GM12878 (cell line): ENCODE results near the gene ELMO3. TPM values are rescaled to one million over a fixed set of nuclear protein-coding genes. Genes with fewer than 3 reads are reported as not detected.

Experiments
- CREM ChIP-seq: IDR thresholded peaks from 2 replicates; pipeline ENCODE4 v1.6.1; 2014; ENCODE audit warnings: antibody characterized with exemption, low read depth
- CTCF ChIP-seq, 3 experiments: IDR thresholded peaks in 2 of 3; conservative IDR thresholded peaks in 1 of 3; 2 replicates each; pipeline ENCODE4 v1.5.1; 2011; ENCODE audit warnings: low read depth in 3 of 3, low read length in 3 of 3, mild to moderate bottlenecking in 3 of 3, control low read depth in 2 of 3, moderate library complexity in 2 of 3, inconsistent platforms in 1 of 3, mixed read lengths in 1 of 3; ENCODE audit not compliant: control insufficient read depth in 2 of 3, insufficient read depth in 1 of 3; ENCODE audit errors: extremely low read depth in 1 of 3
- ELK1 ChIP-seq: IDR thresholded peaks from 2 replicates; pipeline ENCODE4 v1.6.1; 2012; ENCODE audit warnings: low read depth, low read length, improper control_type of control experiment
- GABPA ChIP-seq: IDR thresholded peaks from 2 replicates; pipeline ENCODE4 v1.6.1; 2014; ENCODE audit warnings: antibody characterized with exemption, low read depth, mild to moderate bottlenecking, inconsistent platforms
- MEF2B ChIP-seq: fragments of 450-650 bp; IDR thresholded peaks from 2 replicates; pipeline ENCODE4 v1.6.1; 2018; ENCODE audit warnings: mild to moderate bottlenecking, moderate library complexity; ENCODE audit not compliant: partially characterized antibody, poor library complexity, severe bottlenecking
- MYB ChIP-seq: fragments of 150-350 bp; IDR thresholded peaks from 2 replicates; pipeline ENCODE4 v1.6.1; 2014; ENCODE audit warnings: mild to moderate bottlenecking, low read depth, low read length, borderline replicate concordance
- PAX8 ChIP-seq: fragments of 450-650 bp; IDR thresholded peaks from 2 replicates; pipeline ENCODE4 v1.6.1; 2017; ENCODE audit warnings: mild to moderate bottlenecking, moderate library complexity
- PML ChIP-seq: IDR thresholded peaks from 2 replicates; pipeline ENCODE4 v1.6.1; 2012; ENCODE audit warnings: low read length, inconsistent platforms
- POLR2AphosphoS2 ChIP-seq: IDR thresholded peaks from 2 replicates; pipeline ENCODE4 v1.6.1; 2011; ENCODE audit warnings: low read depth, mild to moderate bottlenecking, low read length, improper control_type of control experiment, moderate library complexity
- SMARCA5 ChIP-seq: fragments of 450-650 bp; IDR thresholded peaks from 2 replicates; pipeline ENCODE4 v1.6.1; 2017; ENCODE audit warnings: mild to moderate bottlenecking
- SUZ12 ChIP-seq: fragments of 200-600 bp; sonication (generic); IDR thresholded peaks from one replicate; pipeline ENCODE4 v1.6.1; 2018; ENCODE audit warnings: antibody characterized with exemption, mild to moderate bottlenecking; ENCODE audit not compliant: unreplicated experiment
- TCF7 ChIP-seq: IDR thresholded peaks from 2 replicates; pipeline ENCODE4 v1.6.1; 2014; ENCODE audit warnings: antibody characterized with exemption, borderline replicate concordance
- ZNF384 ChIP-seq: IDR thresholded peaks from 2 replicates; pipeline ENCODE4 v1.6.1; 2012; ENCODE audit warnings: low read depth, mild to moderate bottlenecking, low read length, improper control_type of control experiment, borderline replicate concordance
- ZZZ3 ChIP-seq: IDR thresholded peaks from 2 replicates; pipeline ENCODE4 v1.6.1; 2011; ENCODE audit warnings: low read depth; ENCODE audit not compliant: control insufficient read depth, insufficient read length
- polyA plus RNA-seq, 11 experiments: library from polyadenylated mRNA; depleted of rRNA in 4 of 11; unstranded in 6 of 11; stranded (reverse) in 5 of 11; fragments of >200 nt; fragmentation: Nextera tagmentation in 4 of 11; fragmentation: Illumina TruSeq in 1 of 11; extraction: Ambion mirVana in 4 of 11; extraction: Trizol in 1 of 11; gene quantifications; 1 replicate in 1 of 11; 2 replicates in 10 of 11; pipeline versions ENCODE4 v1.2.1 to v1.2.3, GENCODE V29; 2011 to 2016; ENCODE audit warnings: inconsistent platforms in 2 of 11, missing spikeins in 2 of 11, low read depth in 1 of 11
- total RNA-seq, 4 experiments: library from RNA; depleted of rRNA in 3 of 4; stranded (reverse); fragments of >200 nt in 3 of 4; fragmentation: Illumina TruSeq in 1 of 4; extraction: Trizol in 1 of 4; gene quantifications; 2 replicates each; pipeline versions ENCODE4 v1.2.1 to v1.2.3, GENCODE V29; 2013 to 2021
- TF ChIP-seq, protein P1 (sequence below): fragments of 450-650 bp; formaldehyde crosslinking; IDR thresholded peaks from 2 replicates; pipeline ENCODE4 v1.4.0; 2020; ENCODE audit warnings: mild to moderate bottlenecking, moderate library complexity
- TF ChIP-seq, protein P2 (sequence below): fragments of 450-650 bp; IDR thresholded peaks from 2 replicates; pipeline ENCODE4 v1.6.1; 2016; ENCODE audit warnings: mild to moderate bottlenecking

Gene ELMO3
- total and polyA plus RNA-seq, 10 of the 15 experiments (the other 5 are each of a cell fraction or from before 2014, with no cell fraction given): 0.05 to 4.7 (median 0.96) TPM; not detected in 1

GRCh38 chr16:67173808-67174705, 24.9 kb upstream of the ELMO3 start (continued):
- TF ChIP-seq, protein P1, sequence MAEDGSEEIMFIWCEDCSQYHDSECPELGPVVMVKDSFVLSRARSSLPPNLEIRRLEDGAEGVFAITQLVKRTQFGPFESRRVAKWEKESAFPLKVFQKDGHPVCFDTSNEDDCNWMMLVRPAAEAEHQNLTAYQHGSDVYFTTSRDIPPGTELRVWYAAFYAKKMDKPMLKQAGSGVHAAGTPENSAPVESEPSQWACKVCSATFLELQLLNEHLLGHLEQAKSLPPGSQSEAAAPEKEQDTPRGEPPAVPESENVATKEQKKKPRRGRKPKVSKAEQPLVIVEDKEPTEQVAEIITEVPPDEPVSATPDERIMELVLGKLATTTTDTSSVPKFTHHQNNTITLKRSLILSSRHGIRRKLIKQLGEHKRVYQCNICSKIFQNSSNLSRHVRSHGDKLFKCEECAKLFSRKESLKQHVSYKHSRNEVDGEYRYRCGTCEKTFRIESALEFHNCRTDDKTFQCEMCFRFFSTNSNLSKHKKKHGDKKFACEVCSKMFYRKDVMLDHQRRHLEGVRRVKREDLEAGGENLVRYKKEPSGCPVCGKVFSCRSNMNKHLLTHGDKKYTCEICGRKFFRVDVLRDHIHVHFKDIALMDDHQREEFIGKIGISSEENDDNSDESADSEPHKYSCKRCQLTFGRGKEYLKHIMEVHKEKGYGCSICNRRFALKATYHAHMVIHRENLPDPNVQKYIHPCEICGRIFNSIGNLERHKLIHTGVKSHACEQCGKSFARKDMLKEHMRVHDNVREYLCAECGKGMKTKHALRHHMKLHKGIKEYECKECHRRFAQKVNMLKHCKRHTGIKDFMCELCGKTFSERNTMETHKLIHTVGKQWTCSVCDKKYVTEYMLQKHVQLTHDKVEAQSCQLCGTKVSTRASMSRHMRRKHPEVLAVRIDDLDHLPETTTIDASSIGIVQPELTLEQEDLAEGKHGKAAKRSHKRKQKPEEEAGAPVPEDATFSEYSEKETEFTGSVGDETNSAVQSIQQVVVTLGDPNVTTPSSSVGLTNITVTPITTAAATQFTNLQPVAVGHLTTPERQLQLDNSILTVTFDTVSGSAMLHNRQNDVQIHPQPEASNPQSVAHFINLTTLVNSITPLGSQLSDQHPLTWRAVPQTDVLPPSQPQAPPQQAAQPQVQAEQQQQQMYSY (CRISPR knock-in tag): no peak
- TF ChIP-seq ELK1 (no peak), TCF7 (no peak), CREM (peak; percentile 22; the same call in 1 of the 2 replicates), POLR2AphosphoS2 (0 out of 2 replicates have a peak, but pooled peaks have one; percentile 43), PAX8 (no peak), GABPA (no peak), PML (no peak), CTCF (IDR thresholded peaks at IDR 0.05 in 2 of 3, conservative IDR thresholded peaks at IDR 0.05 in 1 of 3; ENCODE audit: control insufficient read depth in 2 of 3, extremely low read depth in 1 of 3, insufficient read depth in 1 of 3, low read depth in 3 of 3, low read length in 3 of 3) (peak in 1 of 3 experiments; percentile 30; a peak in 2 of 6 replicates), ZZZ3 (no peak), MYB (no peak), MEF2B (peak; percentile 37), ZNF384 (no peak), SMARCA5 (no peak), SUZ12 (no peak)
- TF ChIP-seq, protein P2, sequence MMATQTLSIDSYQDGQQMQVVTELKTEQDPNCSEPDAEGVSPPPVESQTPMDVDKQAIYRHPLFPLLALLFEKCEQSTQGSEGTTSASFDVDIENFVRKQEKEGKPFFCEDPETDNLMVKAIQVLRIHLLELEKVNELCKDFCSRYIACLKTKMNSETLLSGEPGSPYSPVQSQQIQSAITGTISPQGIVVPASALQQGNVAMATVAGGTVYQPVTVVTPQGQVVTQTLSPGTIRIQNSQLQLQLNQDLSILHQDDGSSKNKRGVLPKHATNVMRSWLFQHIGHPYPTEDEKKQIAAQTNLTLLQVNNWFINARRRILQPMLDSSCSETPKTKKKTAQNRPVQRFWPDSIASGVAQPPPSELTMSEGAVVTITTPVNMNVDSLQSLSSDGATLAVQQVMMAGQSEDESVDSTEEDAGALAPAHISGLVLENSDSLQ: no peak
